ENCODE data around the gene KIAA1217.

Gene KIAA1217

DNA sequence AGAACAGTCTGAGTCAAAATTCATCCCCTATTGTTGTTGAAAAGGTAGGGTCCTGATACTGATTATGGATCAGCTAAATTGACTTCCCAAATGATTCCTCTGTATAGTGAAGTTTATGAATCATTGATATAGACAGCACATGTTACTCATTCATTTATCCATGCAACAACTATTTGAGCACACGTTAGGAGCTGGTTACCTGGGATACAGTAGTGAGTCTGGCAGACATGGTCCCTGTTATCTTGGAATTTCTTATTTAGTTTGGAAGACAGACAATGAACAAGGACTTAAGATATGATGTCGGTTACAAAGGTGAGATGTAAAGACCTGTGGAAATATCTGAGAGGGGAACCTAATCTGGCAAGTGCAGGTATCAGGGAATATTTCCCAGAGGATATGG lies 28.0 kb upstream of the KIAA1217 start:
- Histone ChIP-seq H3K27ac (ENCODE audit: low read depth, low read length, poor library complexity, severe bottlenecking) (no peak overlapping the region), H3K36me3 (ENCODE audit: insufficient read depth, low read length) (no peaks in the 10 kb centered on the region), H3K27me3 (ENCODE audit: insufficient read depth, low read length) (no peaks in the 10 kb centered on the region), H3K4me1 (ENCODE audit: insufficient read depth, low read length, severe bottlenecking) (no peaks in the 10 kb centered on the region), H3K9ac (ENCODE audit: low read length) (no peak overlapping the region), H3K79me2 (ENCODE audit: insufficient read depth, low read length) (no peaks in the 10 kb centered on the region), H3K4me2 (ENCODE audit: low read length) (no peak overlapping the region), H2AFZ (ENCODE audit: low read length) (no peak overlapping the region), H3K4me3 (ENCODE audit: low read depth, low read length, poor library complexity, severe bottlenecking) (no peak overlapping the region), H3K9me3 (ENCODE audit: low read length) (no peaks in the 10 kb centered on the region), H4K20me1 (ENCODE audit: insufficient read depth, low read length) (no peaks in the 10 kb centered on the region), H3K9me2 (ENCODE audit: low read depth, low read length) (no peaks in the 10 kb centered on the region), H3F3A (ENCODE audit: insufficient read depth, low read length) (no peaks in the 10 kb centered on the region)
- TF ChIP-seq, protein P1, sequence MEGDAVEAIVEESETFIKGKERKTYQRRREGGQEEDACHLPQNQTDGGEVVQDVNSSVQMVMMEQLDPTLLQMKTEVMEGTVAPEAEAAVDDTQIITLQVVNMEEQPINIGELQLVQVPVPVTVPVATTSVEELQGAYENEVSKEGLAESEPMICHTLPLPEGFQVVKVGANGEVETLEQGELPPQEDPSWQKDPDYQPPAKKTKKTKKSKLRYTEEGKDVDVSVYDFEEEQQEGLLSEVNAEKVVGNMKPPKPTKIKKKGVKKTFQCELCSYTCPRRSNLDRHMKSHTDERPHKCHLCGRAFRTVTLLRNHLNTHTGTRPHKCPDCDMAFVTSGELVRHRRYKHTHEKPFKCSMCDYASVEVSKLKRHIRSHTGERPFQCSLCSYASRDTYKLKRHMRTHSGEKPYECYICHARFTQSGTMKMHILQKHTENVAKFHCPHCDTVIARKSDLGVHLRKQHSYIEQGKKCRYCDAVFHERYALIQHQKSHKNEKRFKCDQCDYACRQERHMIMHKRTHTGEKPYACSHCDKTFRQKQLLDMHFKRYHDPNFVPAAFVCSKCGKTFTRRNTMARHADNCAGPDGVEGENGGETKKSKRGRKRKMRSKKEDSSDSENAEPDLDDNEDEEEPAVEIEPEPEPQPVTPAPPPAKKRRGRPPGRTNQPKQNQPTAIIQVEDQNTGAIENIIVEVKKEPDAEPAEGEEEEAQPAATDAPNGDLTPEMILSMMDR (IDR thresholded peaks at IDR 0.05; ENCODE audit: low read length), result no peak
- TF ChIP-seq EZH2 (IDR thresholded peaks at IDR 0.05; ENCODE audit: borderline replicate concordance, low read length), result no peak

DNA sequence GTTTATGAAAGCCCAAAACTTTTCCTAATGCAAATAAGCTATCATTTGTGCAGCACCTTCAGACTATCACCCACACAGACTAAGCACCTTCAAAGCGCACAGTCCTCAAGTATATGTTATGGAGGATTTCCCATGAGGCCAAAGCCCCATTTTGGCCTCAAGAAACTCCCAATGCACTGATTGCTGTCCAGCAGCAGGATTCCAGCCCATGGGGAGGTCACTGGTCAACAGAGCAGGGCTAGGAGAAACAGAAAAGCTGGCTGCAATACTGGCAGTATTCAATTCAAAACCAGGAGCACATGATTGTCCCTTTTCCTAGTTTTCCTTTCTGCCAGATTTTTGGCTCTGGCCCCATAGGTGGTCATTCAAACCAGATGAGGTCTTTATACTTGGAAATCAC lies 24.5 kb upstream of the KIAA1217 start:
- Histone ChIP-seq H3K79me2 (ENCODE audit: insufficient read depth, low read length) (no peaks in the 10 kb centered on the region), H3K9me3 (ENCODE audit: low read length) (no peaks in the 10 kb centered on the region), H3F3A (ENCODE audit: insufficient read depth, low read length) (no peaks in the 10 kb centered on the region), H3K4me3 (ENCODE audit: low read depth, low read length, poor library complexity, severe bottlenecking) (no peak overlapping the region), H4K20me1 (ENCODE audit: insufficient read depth, low read length) (no peaks in the 10 kb centered on the region), H3K27ac (ENCODE audit: low read depth, low read length, poor library complexity, severe bottlenecking) (no peak overlapping the region), H3K4me2 (ENCODE audit: low read length) (no peak overlapping the region), H3K9ac (ENCODE audit: low read length) (no peak overlapping the region), H3K36me3 (ENCODE audit: insufficient read depth, low read length) (no peaks in the 10 kb centered on the region), H3K27me3 (ENCODE audit: insufficient read depth, low read length) (no peaks in the 10 kb centered on the region), H2AFZ (ENCODE audit: low read length) (no peak overlapping the region), H3K4me1 (ENCODE audit: insufficient read depth, low read length, severe bottlenecking) (no peaks in the 10 kb centered on the region), H3K9me2 (ENCODE audit: low read depth, low read length) (no peaks in the 10 kb centered on the region)
- no peak for TF ChIP-seq EZH2 (IDR thresholded peaks at IDR 0.05; ENCODE audit: borderline replicate concordance, low read length)
- TF ChIP-seq, protein P1 (IDR thresholded peaks at IDR 0.05; ENCODE audit: low read length), result no peak

DNA sequence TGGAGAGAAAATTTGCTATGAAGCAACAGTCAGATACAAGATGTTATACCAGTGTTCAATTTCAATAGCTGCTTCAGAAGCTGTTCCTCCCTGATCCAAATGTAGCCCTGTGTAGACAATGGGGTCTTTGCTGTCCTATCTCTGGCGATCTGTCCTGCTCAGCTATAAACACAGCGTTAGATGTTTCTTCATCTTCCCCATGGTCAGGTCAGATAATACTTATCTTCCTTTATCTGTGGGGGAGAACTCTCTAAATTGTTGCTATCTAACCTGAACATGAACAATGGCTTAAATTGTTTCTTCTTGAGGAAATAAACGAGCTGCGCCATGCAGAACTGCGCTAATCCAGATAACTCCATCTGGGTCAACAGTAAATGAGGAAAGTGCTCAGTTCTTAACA lies 15.6 kb upstream of the KIAA1217 start:
- Histone ChIP-seq H3K36me3 (ENCODE audit: insufficient read depth, low read length) (no peaks in the 10 kb centered on the region), H3K27me3 (ENCODE audit: insufficient read depth, low read length) (no peaks in the 10 kb centered on the region), H2AFZ (ENCODE audit: low read length) (no peak overlapping the region), H3K9me3 (ENCODE audit: low read length) (no peaks in the 10 kb centered on the region), H3K27ac (ENCODE audit: low read depth, low read length, poor library complexity, severe bottlenecking) (no peak overlapping the region), H3K4me3 (ENCODE audit: low read depth, low read length, poor library complexity, severe bottlenecking) (no peak overlapping the region), H3K79me2 (ENCODE audit: insufficient read depth, low read length) (no peaks in the 10 kb centered on the region), H3K4me1 (ENCODE audit: insufficient read depth, low read length, severe bottlenecking) (no peaks in the 10 kb centered on the region), H3K4me2 (ENCODE audit: low read length) (no peak overlapping the region), H4K20me1 (ENCODE audit: insufficient read depth, low read length) (no peaks in the 10 kb centered on the region), H3F3A (ENCODE audit: insufficient read depth, low read length) (no peaks in the 10 kb centered on the region), H3K9ac (ENCODE audit: low read length) (no peak overlapping the region), H3K9me2 (ENCODE audit: low read depth, low read length) (no peaks in the 10 kb centered on the region)
- TF ChIP-seq, protein P1 (IDR thresholded peaks at IDR 0.05; ENCODE audit: low read length), result no peak
- TF ChIP-seq EZH2 (IDR thresholded peaks at IDR 0.05; ENCODE audit: borderline replicate concordance, low read length), result no peak
